HepG2 (cell line): ENCODE results near the gene WDR43. TPM values are rescaled to one million over a fixed set of nuclear protein-coding genes. Genes with fewer than 3 reads are reported as not detected.

Source experiments
- ATAC-seq: fragments of 200-7000 bp; cut with Tn5 transposase; 3 replicates; pipeline ENCODE4 v1.9.1; 2020; ENCODE audit warnings: mild to moderate bottlenecking, moderate library complexity
- BruUV-seq: library from RNA; stranded (reverse); fragments of 400-500 nt; replicated peaks from 2 replicates; lab custom pipeline; 2021; lab: Mats Ljungman, UMichigan
- CTCF ChIA-PET: fragments of 300-600 bp; formaldehyde crosslinking; extraction: SDS; loops from one replicate; lab custom pipeline; 2021; ENCODE audit warnings: low total read pairs, inconsistent platforms, low intra/inter-chr PET ratio; lab: Yijun Ruan, JAX
- POLR2A ChIA-PET: fragments of 350-600 bp; sonication (Branson Sonifier 250); formaldehyde crosslinking; loops from one replicate; lab custom pipeline; 2020; ENCODE audit warnings: antibody characterized with exemption, inconsistent platforms; lab: Yijun Ruan, JAX
- DNase-seq: peaks from one replicate; pipeline ENCODE4 v3.0.0-alpha.2; 2015; ENCODE audit warnings: low spot score
- FAIRE-seq: peaks from 3 replicates; lab custom pipeline; 2011; peaks lifted over from hg19 to GRCh38; lab: Jason Lieb, UNC
- H2AFZ ChIP-seq: one replicate; pipeline ENCODE4 v1.6.1; 2011; ENCODE audit warnings: low read length, inconsistent platforms
- H3K27ac ChIP-seq: fragments of 300-600 bp; 3 replicates; pipeline ENCODE4 v1.8.0; 2011; ENCODE audit warnings: mixed run types, mild to moderate bottlenecking, mixed read lengths, low read length, inconsistent platforms; ENCODE audit not compliant: insufficient read depth; ENCODE audit errors: extremely low read length
- H3K27me3 ChIP-seq, 2 experiments: fragments of 200-600 bp in 1 of 2; 2 replicates in 1 of 2; 3 replicates in 1 of 2; pipeline versions ENCODE4 v1.6.0 to v1.8.0; 2011; ENCODE audit warnings: low read length in 2 of 2, mild to moderate bottlenecking in 2 of 2, moderate library complexity in 2 of 2, inconsistent platforms in 1 of 2; ENCODE audit not compliant: insufficient read depth in 2 of 2, control insufficient read depth in 1 of 2
- H3K36me3 ChIP-seq, 2 experiments: fragments of 200-600 bp in 1 of 2; replicated peaks in 1 of 2; 2 replicates in 1 of 2; 3 replicates in 1 of 2; pipeline versions ENCODE4 v1.5.1 to v1.8.0; 2011; ENCODE audit warnings: low read length in 2 of 2, inconsistent platforms in 1 of 2; ENCODE audit not compliant: insufficient read depth in 2 of 2, control insufficient read depth in 1 of 2
- H3K4me1 ChIP-seq: 2 replicates; pipeline ENCODE4 v1.5.1; 2012; ENCODE audit warnings: low read length, inconsistent platforms; ENCODE audit not compliant: insufficient read depth
- H3K4me2 ChIP-seq: 2 replicates; pipeline ENCODE4 v1.6.0; 2011; ENCODE audit warnings: low read depth, low read length, inconsistent platforms
- H3K4me3 ChIP-seq, 3 experiments: fragments of 200-600 bp in 1 of 3; sonication (generic), shearing (Covaris generic) in 1 of 3; replicated peaks in 1 of 3; 2 replicates each; pipeline ENCODE4 v1.5.1; 2011 to 2016; ENCODE audit warnings: low read length in 3 of 3, inconsistent platforms in 2 of 3, low read depth in 2 of 3, mild to moderate bottlenecking in 2 of 3, control low read depth in 1 of 3, mixed read lengths in 1 of 3; ENCODE audit not compliant: insufficient read depth in 1 of 3
- H3K79me2 ChIP-seq: one replicate; pipeline ENCODE4 v1.6.1; 2011; ENCODE audit warnings: low read length, inconsistent platforms; ENCODE audit not compliant: insufficient read depth
- H3K9ac ChIP-seq: 2 replicates; pipeline ENCODE4 v1.6.0; 2011; ENCODE audit warnings: mild to moderate bottlenecking, low read depth, low read length, inconsistent platforms; ENCODE audit not compliant: insufficient read depth
- H3K9me3 ChIP-seq: 2 replicates; pipeline ENCODE4 v1.5.1; 2012; ENCODE audit warnings: mild to moderate bottlenecking, low read length
- H4K20me1 ChIP-seq: 2 replicates; pipeline ENCODE4 v1.6.0; 2011; ENCODE audit warnings: inconsistent platforms, mild to moderate bottlenecking, low read length, moderate library complexity; ENCODE audit not compliant: insufficient read depth
- CSRNP1 ChIP-seq: sonication (generic); formaldehyde crosslinking; IDR thresholded peaks from 2 replicates; pipeline ENCODE4 v1.8.1; 2023; ENCODE audit warnings: mild to moderate bottlenecking, missing genetic modification reagents
- E2F2 ChIP-seq: sonication (generic); formaldehyde crosslinking; IDR thresholded peaks from 2 replicates; pipeline ENCODE4 v1.4.0; 2020; ENCODE audit warnings: missing genetic modification reagents, borderline replicate concordance
- EZH2 ChIP-seq: conservative IDR thresholded peaks from 2 replicates; pipeline ENCODE4 v1.6.1; 2012; ENCODE audit warnings: mild to moderate bottlenecking, low read depth, low read length, moderate library complexity
- HOXA3 ChIP-seq: sonication (generic); formaldehyde crosslinking; IDR thresholded peaks from 2 replicates; pipeline ENCODE4 v1.5.0; 2020; ENCODE audit warnings: missing genetic modification reagents
- MAFG ChIP-seq: sonication (generic); formaldehyde crosslinking; IDR thresholded peaks from 2 replicates; pipeline ENCODE4 v1.5.1; 2020; ENCODE audit warnings: mild to moderate bottlenecking, missing genetic modification reagents
- NR1H2 ChIP-seq: sonication (generic); formaldehyde crosslinking; IDR thresholded peaks from 2 replicates; pipeline ENCODE4 v1.8.1; 2022; ENCODE audit warnings: low read depth, missing genetic modification reagents, borderline replicate concordance
- RFXAP ChIP-seq: sonication (generic); formaldehyde crosslinking; IDR thresholded peaks from 2 replicates; pipeline ENCODE4 v1.4.0; 2020; ENCODE audit warnings: missing genetic modification reagents, borderline replicate concordance
- SMAD9 ChIP-seq: sonication (generic); formaldehyde crosslinking; IDR thresholded peaks from 2 replicates; pipeline ENCODE4 v1.5.1; 2020; ENCODE audit warnings: mild to moderate bottlenecking, missing genetic modification reagents
- ZBTB1 ChIP-seq: sonication (generic); formaldehyde crosslinking; IDR thresholded peaks from 2 replicates; pipeline ENCODE4 v1.4.0; 2020; ENCODE audit warnings: missing genetic modification reagents, borderline replicate concordance
- ZBTB42 ChIP-seq: sonication (generic); formaldehyde crosslinking; IDR thresholded peaks from 2 replicates; pipeline ENCODE4 v1.5.0; 2020; ENCODE audit warnings: mild to moderate bottlenecking, missing genetic modification reagents
- ZNF260 ChIP-seq: sonication (generic); formaldehyde crosslinking; IDR thresholded peaks from 2 replicates; pipeline ENCODE4 v1.4.0; 2020; ENCODE audit warnings: missing genetic modification reagents, low read depth, mild to moderate bottlenecking, borderline replicate concordance
- ZNF431 ChIP-seq: sonication (generic); formaldehyde crosslinking; IDR thresholded peaks from 2 replicates; pipeline ENCODE4 v1.9.0; 2022; ENCODE audit warnings: missing genetic modification reagents, low read depth, mild to moderate bottlenecking, borderline replicate concordance
- ZNF614 ChIP-seq: IDR thresholded peaks from 2 replicates; pipeline ENCODE4 v1.6.1; 2018; ENCODE audit warnings: missing biosample characterization, missing genetic modification reagents, inconsistent platforms, borderline replicate concordance
- ZNF644 ChIP-seq: IDR thresholded peaks from 2 replicates; pipeline ENCODE4 v1.6.1; 2016; ENCODE audit warnings: low read depth
- ZNF75D ChIP-seq: sonication (generic); formaldehyde crosslinking; IDR thresholded peaks from 2 replicates; pipeline ENCODE4 v1.8.1; 2023; ENCODE audit warnings: missing genetic modification reagents, mild to moderate bottlenecking, borderline replicate concordance
- WGBS: methylation state at CpG from one replicate; pipeline ENCODE4 v1.1.6; 2017; ENCODE audit warnings: low lambda C conversion rate; 5-methylcytosine and 5-hydroxymethylcytosine counted together
- in situ Hi-C: cut with HindIII; loops from 2 replicates; pipeline ENCODE4 v1.10.0; 2017; ENCODE audit warnings: low pct_unique_long_range_greater_than_20kb; ENCODE audit not compliant: extremely low pct_ligation_motif_present
- intact Hi-C: fragments of 100-400 bp; cut with micrococcal nuclease; formaldehyde crosslinking; loops from one replicate; pipeline ENCODE4 v1.10.0; 2022; ENCODE audit not compliant: unreplicated experiment
- polyA plus RNA-seq, 8 experiments: library from polyadenylated mRNA; depleted of rRNA in 3 of 8; stranded (reverse) in 7 of 8; unstranded in 1 of 8; fragments of >200 nt; fragmentation: Illumina TruSeq in 4 of 8; extraction: Trizol in 4 of 8; gene quantifications; 2 replicates each; pipeline versions ENCODE4 v1.2.1 to v1.2.3, GENCODE V29; 2011 to 2016; ENCODE audit warnings: low read depth in 4 of 8, missing spikeins in 1 of 8, mixed read lengths in 1 of 8; ENCODE audit not compliant: insufficient read depth in 1 of 8
- total RNA-seq, 5 experiments: library from RNA; depleted of rRNA; stranded (reverse); fragments of >200 nt; fragmentation: Illumina TruSeq; extraction: Trizol; gene quantifications; 2 replicates each; pipeline ENCODE4 v1.2.3, GENCODE V29; 2016; ENCODE audit warnings: low read depth in 1 of 5
- TF ChIP-seq, protein P1 (sequence below): sonication (generic); formaldehyde crosslinking; IDR thresholded peaks from 2 replicates; pipeline ENCODE4 v1.4.0; 2020; ENCODE audit warnings: mild to moderate bottlenecking, low read depth, missing genetic modification reagents

The WDR43 gene
- total and polyA plus RNA-seq, 2 of the 13 experiments (the other 11 are each of a cell fraction or from before 2014, with no cell fraction given) = 121 to 167 TPM

GRCh38 chr2:28990445-28990844 lies 96.0 kb downstream of the WDR43 start:
- ChIA-PET CTCF (no interaction called here), POLR2A (no interaction called here)
- Histone ChIP-seq H3K9me3 (no peaks in the 10 kb centered on the region), H3K27me3 (peaks cover 11 to 88% of the 10 kb centered on the region in 2 experiments), H3K4me2 (no peak overlapping the region), H3K36me3 (no peaks in the 10 kb centered on the region), H3K4me3 (no peak overlapping the region), H3K9ac (no peak overlapping the region), H2AFZ (no peak overlapping the region), H3K79me2 (no peaks in the 10 kb centered on the region), H4K20me1 (no peaks in the 10 kb centered on the region), H3K4me1 (no peaks in the 10 kb centered on the region), H3K27ac (no peak overlapping the region)
- intact Hi-C loops = no loop called here
- TF ChIP-seq E2F2 (CRISPR knock-in tag) (no peak), EZH2 (0 out of 2 replicates have a peak, but pooled peaks have one; percentile 55)
- BruUV-seq = no TSS peak
- ATAC-seq (0 out of 3 replicates have a peak, but pooled peaks have one; percentile 12), DNase-seq (no peak), FAIRE-seq (no peak)
- in situ Hi-C loops = loop anchor here (25.0 kb wide), 1 partner anchor 847 kb away; no protein-coding TSS in a partner anchor
- WGBS = 17% methylated on average over 16 of the region's 16 CpGs

DNA sequence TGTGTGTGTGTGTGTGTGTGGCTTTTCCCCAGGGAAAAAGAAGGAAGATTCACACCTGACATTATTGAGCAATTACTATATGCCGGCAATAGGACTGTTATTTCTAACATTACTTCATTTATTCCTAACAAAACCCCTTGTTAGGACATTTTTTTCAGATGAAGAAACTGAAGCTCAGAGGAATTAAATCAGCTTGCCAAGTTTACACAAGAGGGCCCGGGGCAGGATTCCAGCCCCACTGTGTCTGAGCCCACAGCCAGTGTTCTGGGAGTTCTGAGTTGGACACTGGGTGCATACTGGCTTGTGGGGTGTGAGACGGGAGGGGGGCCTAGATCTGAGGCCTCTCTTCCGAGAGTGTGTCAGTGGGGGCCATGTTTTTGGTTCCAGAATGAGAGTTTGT lies 96.6 kb downstream of the WDR43 start:
- Histone ChIP-seq H4K20me1 (no peaks in the 10 kb centered on the region), H3K9ac (no peak overlapping the region), H3K4me2 (no peak overlapping the region), H3K79me2 (no peaks in the 10 kb centered on the region), H3K4me1 (no peaks in the 10 kb centered on the region), H3K36me3 (no peaks in the 10 kb centered on the region), H3K27me3 (peaks cover 14 to 89% of the 10 kb centered on the region in 2 experiments), H3K9me3 (no peaks in the 10 kb centered on the region), H2AFZ (no peak overlapping the region), H3K4me3 (no peak overlapping the region), H3K27ac (no peak overlapping the region)
- CTCF ChIA-PET = no interaction called here
- ATAC-seq = no peak
- no TSS peak for BruUV-seq
- 15% methylated on average over 4 of the region's 4 CpGs for WGBS
- no peak for FAIRE-seq
- intact Hi-C loops (no loop called here), in situ Hi-C loops (loop anchor here (25.0 kb wide), 1 partner anchor 846 kb away; no protein-coding TSS in a partner anchor)
- POLR2A ChIA-PET = no interaction called here
- no peak for DNase-seq
- TF ChIP-seq ZNF75D (CRISPR knock-in tag) (no peak), NR1H2 (CRISPR knock-in tag) (no peak), ZNF614 (CRISPR knock-in tag) (no peak), ZNF260 (CRISPR knock-in tag) (no peak), ZBTB42 (no peak), HOXA3 (CRISPR knock-in tag) (no peak), CSRNP1 (CRISPR knock-in tag) (no peak), RFXAP (CRISPR knock-in tag) (no peak), SMAD9 (CRISPR knock-in tag) (no peak), ZNF644 (no peak), ZNF431 (no peak), ZBTB1 (CRISPR knock-in tag) (no peak), MAFG (CRISPR knock-in tag) (no peak)
- TF ChIP-seq, protein P1, sequence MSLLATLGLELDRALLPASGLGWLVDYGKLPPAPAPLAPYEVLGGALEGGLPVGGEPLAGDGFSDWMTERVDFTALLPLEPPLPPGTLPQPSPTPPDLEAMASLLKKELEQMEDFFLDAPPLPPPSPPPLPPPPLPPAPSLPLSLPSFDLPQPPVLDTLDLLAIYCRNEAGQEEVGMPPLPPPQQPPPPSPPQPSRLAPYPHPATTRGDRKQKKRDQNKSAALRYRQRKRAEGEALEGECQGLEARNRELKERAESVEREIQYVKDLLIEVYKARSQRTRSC = no peak
